Raji (cell line): ENCODE measurements around the gene CDK14.

Experiments used
- POLR2A ChIP-seq: IDR thresholded peaks from 2 replicates; pipeline ENCODE4 v1.6.1; 2011; ENCODE audit warnings: low read depth, low read length, control low read depth; ENCODE audit not compliant: insufficient read depth

Gene CDK14

DNA sequence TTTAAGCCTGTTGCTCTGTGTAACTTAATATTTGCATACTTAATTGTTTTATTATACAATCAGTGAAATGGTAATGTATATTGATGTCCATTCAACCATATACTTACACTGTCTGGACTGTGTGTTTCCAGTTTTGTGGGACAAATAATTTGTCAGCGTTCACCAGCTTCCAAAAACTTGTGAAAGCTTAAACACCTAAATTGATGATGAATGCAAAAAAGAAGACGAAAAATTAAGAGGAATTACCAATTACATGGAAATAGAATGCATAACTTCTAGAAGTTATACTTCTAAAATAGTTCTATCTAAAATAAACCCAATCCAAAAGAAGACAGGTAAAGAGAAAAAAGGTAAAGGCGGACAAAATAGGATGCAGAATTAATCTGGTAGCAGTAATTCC is 513.1 kb downstream of the CDK14 start:
- TF ChIP-seq POLR2A: no peak

DNA sequence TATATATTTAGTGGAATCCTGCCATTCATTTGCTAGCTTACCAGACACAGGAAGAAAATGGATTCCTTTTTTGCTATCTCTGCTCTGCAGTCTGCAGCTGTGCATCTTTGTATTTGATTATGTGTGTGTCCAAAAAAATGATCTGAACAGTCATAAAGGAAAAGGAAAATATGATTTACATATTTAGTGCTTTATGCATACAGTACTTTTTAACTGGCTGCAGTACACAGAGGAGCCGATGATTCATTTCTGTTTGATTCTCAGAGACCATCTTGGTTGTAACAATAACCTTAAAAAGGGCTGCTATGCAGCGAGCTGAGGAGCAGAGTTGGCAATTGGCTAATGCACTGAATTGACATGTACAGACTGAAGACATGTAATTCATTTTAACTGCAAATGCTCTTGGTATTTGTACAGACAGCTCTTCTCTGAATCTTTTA is 516.8 kb downstream of the CDK14 start:
- TF ChIP-seq POLR2A: no peak

DNA sequence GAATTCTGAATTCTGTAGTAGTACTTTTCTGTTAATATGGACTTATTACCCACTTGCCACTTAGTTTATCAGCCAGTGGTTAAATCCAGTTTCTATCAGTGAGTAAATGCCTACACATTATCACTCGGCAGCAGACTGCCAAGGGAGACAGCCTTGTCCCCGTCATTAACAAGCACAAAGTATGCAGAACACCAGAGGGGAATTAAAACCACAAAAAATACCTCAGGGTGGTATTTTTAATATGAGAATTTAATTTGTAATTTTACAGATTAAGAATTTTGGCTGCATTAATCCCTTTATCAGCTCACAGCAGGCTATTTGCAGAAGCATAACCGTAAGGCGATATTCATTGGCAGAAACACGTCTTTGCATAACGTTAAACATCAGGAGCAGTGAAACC is 518.1 kb downstream of the CDK14 start:
- no peak for TF ChIP-seq POLR2A

DNA sequence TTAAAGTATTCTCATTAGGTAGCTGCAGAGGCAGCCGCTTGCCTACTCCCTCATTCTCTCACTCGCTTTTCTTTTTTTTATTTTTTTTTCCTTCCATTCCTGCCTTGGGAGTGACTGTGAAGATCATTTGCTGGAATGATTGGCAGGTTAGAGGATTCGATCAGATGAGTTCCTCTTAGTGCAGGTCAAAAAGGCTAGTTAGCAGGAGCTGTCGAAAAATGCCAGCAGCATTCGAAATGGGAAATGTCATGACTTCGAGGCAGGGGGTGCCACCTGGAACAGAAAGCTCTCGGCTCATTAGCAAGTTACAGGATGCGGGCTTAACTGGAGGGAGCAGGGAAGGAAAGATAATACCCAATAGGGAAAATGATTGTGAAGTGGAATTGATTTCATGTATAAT is 530.6 kb downstream of the CDK14 start:
- TF ChIP-seq POLR2A: no peak

DNA sequence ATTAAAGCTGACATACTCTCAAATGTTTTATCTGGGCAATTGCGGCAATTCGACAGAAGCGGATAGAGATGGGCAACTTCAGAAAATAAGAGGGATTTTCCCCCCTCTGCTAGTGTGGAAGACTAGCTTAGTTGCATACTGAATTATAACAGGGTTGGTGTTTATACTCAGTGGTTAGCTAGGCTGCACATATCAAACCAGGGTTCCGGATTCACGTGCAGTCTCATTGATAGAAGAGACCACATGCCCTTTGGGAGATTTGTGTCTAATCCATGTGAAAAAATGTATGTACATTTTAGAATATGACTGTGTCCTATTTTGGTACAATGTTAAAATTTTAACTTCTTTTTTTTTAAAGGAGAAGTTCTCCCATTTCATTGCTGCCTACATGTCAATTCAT is 531.2 kb downstream of the CDK14 start:
- no peak for TF ChIP-seq POLR2A

DNA sequence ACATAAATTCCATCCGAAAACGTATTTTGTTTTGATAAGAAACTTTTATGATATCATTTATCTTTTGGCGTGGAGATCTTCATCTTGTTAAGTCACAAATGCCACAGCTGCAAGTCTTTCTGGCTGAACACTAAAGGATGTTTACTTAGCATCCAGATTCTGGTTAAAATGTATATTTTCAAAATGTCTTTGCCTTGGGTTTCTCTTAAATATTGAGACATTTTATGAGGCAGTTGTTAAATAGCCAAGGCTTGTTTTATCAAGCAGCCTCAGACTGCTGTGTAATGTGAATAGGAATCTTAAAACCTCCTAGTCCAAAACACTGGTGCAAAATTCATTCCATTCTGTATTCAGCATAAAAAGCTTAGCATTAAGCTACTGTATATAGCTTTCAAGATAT is 531.8 kb downstream of the CDK14 start:
- TF ChIP-seq POLR2A: no peak

DNA sequence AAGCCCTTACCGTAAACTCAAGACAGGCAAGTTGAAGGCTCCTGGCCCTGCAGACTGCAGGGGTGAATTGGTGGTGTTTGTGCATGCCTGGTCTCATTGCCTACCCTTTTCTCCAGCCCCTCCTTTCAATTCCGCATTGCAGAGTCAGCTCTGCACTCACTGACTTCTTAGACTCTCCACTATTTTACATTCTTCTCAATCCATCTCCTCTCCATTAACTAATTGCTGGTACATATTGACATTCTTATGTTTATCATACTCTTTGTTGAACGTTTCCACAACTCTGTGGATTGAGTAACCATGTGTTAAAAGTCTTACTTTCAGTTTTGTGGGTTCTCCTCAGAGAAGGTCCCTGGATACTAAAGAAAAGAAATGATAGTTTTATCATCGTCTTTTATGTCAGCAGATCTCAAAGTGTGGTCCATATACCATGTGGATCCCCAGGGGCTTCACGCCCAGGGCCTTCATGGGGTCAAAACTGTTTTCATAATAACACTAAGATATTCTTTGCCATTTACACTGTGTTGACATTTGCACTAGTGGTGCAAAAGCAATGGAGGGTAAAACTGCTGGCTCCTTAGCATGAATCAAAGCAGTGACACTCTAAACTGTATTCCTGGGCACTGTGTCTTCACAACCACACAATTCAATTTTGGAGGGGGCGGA is 532.7 kb downstream of the CDK14 start:
- TF ChIP-seq POLR2A: no peak

DNA sequence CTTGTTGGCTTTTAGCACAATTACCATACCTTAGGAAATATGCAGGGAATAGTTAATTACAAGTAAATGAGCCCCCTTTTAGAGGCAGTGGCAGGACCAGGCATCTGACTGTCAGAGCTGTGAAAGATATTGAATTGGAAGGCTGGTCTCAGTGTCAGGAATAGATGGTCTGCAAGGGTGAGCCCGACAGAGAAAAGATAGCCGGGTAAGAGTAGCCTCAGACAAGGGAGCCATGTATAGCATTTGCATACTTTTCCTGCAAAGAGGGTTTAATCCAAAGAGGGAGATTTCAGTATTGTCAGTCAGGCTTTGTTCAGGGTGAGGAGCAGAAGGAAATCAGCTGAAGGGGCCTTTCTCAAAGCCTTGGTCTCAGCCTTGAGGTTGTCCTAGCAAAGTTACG is 539.2 kb downstream of the CDK14 start:
- no peak for TF ChIP-seq POLR2A

DNA sequence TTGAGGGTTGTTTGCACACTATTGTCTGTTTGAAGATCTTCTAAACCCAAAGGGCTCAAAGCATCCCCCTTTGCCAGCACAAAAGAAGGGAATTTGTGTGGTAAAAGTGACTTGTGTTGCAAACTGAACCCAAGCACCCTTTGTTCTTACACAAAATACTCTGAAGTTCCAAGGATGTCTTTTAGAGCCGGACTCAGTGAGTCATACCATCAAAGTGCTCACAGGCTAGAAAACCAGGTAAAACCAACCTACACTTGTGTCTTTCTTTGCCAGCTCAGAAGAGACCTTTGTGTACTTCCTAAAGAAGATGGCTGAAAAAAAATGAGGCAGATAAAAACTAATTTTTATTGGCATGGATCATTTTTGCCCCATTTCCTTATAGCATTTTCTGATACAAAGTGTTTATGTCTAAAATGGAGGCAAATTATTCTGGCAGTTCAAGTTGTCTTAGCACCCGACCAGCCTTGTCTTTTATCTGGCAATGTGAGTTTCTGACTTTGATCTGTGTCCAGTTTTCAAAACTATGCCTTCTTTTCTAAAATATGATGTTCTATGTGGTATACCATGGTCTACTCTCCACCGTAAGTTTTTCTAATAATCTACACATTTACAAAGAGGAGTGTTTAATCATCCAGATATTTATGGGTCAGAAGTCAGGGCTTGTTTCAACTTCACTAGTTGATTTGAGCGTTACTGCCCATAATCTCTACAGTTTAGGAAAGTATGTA is 539.7 kb downstream of the CDK14 start:
- TF ChIP-seq POLR2A: no peak

DNA sequence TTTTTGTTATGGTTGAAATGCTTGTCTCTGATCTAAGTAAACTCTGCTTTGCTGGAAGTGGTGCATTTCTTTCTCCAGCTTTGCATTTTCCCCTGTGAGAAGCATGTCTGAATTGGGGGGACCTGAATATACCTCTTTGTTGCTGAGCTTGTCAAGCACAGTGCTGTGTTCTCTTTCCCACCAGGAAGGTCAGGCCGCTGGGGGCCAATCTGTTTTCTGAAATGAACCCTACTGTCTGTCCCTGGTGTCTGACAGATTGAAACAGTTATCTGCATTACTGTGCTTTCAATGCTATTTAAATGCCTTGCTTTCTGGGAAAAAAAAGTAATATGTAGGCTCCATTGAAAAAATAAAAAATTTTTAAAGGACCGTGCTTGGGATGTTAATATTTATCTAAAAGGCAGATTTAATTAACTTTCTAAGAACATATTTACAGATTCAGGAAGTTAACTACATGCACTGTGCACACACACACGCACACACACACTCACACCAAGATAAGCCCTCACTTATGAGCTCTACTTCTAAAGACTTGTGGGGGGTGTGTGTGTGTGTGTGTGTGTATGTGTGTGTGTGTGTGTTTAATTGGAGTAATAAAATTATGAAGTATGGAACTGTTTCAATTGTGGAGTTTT is 541.1 kb downstream of the CDK14 start:
- TF ChIP-seq POLR2A: no peak

DNA sequence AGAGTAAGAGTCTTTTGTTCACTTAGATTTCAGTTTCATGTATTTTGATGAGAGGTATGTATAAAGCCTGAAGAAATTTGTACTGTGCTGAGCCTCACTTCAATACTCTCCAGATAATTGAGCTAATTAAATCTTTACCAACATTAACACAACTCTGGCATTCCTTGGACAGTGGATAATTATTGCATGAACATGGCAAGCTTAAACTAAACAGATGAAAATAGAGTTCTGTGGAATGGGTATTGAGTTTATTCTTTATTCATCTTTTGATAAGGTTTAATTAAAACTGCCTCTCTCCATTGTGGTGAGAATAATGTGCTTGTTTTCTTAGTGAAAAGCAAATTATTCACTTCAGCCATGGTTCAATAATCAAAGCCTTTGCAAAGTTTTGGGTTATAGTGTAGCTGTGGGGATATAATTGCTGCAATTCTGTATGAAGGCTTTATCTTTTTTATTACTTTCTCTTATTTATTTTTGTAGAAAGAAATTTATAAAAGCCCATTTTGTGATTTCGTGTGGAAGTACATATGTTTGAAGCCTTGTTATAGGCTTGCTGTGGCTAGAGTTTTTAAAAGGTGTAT is 541.8 kb downstream of the CDK14 start:
- no peak for TF ChIP-seq POLR2A

DNA sequence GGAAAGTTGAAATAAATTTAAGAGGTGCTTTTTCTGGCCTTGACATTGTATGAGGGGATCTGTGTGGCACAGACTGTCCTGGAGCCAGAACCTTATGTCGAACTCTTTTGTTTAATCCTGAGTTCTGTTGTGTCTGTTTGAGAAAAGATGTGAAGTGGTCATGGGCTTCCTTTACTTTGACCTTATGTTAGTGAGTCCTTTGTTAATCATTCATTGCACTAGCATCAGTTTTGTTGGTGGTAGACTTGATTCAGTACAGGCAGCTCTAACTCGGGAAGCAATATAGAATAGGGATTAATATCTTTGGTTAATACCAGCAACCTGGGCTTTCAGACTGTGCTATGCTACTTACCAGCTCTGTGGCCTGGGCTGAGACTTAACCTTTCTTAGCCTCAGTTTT is 544.2 kb downstream of the CDK14 start:
- no peak for TF ChIP-seq POLR2A

DNA sequence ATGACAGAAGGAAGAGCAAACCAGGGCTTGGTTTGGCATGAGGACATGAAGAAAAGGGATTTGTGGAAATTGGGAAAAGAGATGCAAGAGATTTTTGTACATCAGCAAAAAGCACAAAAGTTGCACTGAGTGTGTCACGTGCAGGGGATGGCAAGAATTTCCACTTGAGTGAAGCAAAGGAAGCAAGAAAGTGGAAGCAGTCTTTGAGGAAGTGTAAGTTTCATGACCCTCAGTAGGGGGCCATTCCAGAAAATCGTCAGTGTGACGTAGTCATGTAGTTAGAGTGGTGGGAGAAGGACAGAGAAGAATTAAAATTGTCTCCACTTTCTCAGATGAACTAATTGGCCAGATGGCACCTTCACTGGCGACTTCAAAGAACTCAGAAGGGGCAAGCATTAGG is 544.9 kb downstream of the CDK14 start:
- TF ChIP-seq POLR2A: no peak

DNA sequence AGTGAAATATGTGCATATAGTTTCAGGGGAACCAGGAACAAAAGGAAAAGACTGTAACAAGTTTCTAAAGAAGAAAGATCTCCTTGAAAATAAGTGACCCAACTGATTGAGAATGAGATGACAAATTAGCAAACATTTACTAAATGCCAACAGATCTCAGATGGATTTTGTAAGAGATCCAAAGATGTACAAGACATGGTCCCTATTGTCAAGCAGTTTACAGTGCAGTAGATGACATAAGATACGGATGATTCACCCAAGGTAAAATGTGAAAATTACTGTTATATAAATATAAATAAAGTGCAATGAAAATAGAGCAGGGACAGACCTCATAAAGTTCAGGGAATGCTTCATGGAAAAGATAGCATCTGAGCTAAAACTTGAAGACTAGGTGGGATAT is 546.6 kb downstream of the CDK14 start:
- no peak for TF ChIP-seq POLR2A

DNA sequence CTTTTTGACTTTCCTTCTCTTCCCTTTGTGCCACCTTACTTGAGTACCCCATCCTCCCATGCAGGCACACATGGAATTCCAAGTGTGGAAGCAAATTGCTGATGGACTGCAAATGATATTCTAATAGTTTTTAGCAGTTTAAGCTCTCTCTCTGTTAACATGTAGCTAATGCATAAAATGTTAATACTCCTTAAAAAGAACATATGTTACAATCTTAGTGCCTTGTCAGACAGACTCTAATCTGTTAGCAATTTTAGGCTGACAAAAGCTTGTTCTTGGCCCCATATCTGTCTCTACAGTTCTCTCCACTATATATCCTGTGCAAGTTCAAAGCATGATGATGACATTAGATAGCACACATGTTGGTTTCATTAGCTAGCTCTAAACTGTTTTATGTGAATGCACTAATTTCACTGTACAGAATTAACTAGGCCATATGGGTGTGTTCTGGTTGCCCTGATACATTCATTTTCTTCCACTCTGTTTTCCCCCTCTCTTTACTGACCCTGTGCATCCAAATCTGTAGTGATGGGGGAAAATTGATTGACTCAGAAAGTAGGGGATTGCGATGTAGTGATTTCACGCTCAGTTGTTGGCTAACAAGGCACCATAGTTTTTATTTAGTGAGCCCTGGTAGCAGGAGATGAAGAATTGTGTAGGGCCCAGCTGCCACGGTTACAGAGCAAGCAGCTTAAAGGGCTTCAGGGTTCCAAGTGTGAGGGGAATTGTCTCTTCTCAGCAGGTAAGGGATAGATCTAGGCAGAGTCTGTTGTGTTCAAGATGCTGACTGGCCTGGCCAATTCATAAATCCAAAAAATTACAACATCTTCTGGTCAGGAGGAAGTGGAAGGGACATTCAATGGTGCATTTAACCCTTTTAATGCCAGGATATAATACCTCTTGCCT is 553.5 kb downstream of the CDK14 start:
- no peak for TF ChIP-seq POLR2A

DNA sequence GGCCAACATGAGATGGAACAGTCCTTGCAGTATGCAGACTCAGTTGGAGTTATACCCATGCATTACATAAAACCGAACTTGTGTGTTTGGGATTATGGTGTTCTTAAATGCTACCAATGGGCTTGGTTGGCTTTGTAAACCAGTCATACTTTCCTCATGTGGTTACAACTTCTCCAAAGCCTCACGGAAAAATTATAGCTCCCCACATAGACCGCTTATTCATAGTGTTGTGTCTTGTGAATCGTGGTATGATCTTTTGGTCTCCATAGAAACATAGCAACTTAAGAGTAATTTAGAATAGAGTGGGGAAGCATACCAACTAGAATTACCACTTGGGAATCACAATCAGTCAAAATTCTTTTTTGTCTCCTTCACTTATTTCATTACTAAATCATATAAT is 555.8 kb downstream of the CDK14 start:
- no peak for TF ChIP-seq POLR2A
